HFFc6 (cell line): ENCODE results near the gene ATP6V1C2. TPM values are rescaled to one million over a fixed set of nuclear protein-coding genes. Genes with fewer than 3 reads are reported as not detected.
A peak's percentile ranks its signal among the peaks of the same experiment; 100 is the strongest.

Experiments used
- DNase-seq: peaks from one replicate; pipeline ENCODE4 v3.0.0-alpha.2; 2018
- H3K27ac Mint-ChIP-seq: 2 replicates; pipeline ENCODE4 v1.8.0; 2020; ENCODE audit warnings: mild to moderate bottlenecking, mixed read lengths
- H3K27me3 Mint-ChIP-seq: 2 replicates; pipeline ENCODE4 v1.8.0; 2021; ENCODE audit warnings: mild to moderate bottlenecking, moderate library complexity, mixed read lengths; ENCODE audit not compliant: insufficient read depth
- H3K36me3 Mint-ChIP-seq: 2 replicates; pipeline ENCODE4 v1.8.0; 2021; ENCODE audit warnings: low read depth, mixed read lengths
- H3K4me1 Mint-ChIP-seq: 2 replicates; pipeline ENCODE4 v1.8.0; 2020; ENCODE audit warnings: low read depth, mixed read lengths
- H3K4me3 Mint-ChIP-seq: 2 replicates; pipeline ENCODE4 v1.8.0; 2020; ENCODE audit warnings: mild to moderate bottlenecking, moderate library complexity, mixed read lengths
- H3K9me3 Mint-ChIP-seq: 2 replicates; pipeline ENCODE4 v1.8.0; 2020; ENCODE audit warnings: mild to moderate bottlenecking, mixed read lengths
- long read RNA-seq: library from polyadenylated mRNA; unstranded; transcript quantifications from one replicate; pipeline ENCODE4 v2.0.0, GENCODE V29; 2019
- total RNA-seq, 6 experiments: library from RNA; stranded (reverse); fragmentation: NEBNext Ultra II Directional; extraction: Animal tissue kit (Norgen Biotek cat#: 25700); gene quantifications; 2 replicates in 1 of 6; 3 replicates in 5 of 6; pipeline ENCODE4 v1.2.3, GENCODE V29; 2021
- TF ChIP-seq, protein P1 (sequence below): fragments of 200-600 bp; sonication (generic); IDR thresholded peaks from 2 replicates; pipeline ENCODE4 v1.5.0; 2021; ENCODE audit warnings: antibody characterized with exemption, mild to moderate bottlenecking

ATP6V1C2 gene
- total RNA-seq: not detected
- long read RNA-seq, partial matches to known transcripts: 0 of 2 reads
- long read RNA-seq, other reads (novel, unspliced or antisense): 2 of 2 reads

DNA sequence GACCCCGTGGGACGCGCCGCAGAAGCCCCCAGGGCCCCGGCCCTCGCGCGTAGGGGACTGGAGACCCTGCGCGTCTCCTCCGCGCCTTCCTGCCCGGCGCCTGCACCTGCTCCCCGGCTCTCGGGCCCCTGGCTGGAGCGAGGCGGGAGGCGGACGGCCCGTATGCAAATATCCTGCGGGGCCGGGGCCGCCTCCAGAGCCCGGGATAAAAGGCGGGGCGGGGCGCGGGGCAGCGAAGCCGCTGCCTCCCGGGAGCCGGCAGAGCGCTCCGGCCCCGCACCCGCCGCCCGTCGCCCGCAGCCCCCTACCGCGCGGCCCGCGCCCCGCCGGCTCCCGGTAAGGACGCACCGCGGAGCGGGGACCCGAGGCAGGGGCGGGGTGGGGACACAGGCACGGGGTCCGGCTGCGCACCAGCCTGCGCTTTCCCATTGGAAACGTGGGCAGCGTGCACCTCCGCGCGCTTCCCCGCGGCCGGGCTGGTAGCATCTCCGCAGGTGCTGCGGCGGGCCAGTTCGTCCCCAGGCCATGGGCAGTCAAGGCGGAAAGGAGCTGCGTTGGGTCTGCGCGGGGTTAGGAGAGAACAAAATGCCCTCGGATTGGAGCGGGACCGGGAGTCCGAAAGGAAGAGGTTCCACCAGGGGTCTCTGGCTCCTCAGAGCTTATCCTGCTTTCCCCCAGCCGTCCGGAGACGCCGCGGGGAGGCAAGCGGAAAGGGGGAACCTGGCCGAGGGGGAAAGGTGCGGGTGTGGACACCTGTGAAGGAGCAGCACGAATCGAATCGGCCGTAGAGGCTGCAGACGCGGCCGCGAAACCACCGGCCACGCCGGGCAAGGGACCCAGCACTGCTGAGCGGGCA lies at the start of gene ATP6V1C2:
TSS of gene ATP6V1C2 (plus strand) at position 235 of the 856 bp plus-strand sequence. CDS start 1,220 bp downstream, outside the sequence.
- peaks cover 22% of the 10 kb centered on the region for H3K4me1 Mint-ChIP-seq
- TF ChIP-seq, protein P1, sequence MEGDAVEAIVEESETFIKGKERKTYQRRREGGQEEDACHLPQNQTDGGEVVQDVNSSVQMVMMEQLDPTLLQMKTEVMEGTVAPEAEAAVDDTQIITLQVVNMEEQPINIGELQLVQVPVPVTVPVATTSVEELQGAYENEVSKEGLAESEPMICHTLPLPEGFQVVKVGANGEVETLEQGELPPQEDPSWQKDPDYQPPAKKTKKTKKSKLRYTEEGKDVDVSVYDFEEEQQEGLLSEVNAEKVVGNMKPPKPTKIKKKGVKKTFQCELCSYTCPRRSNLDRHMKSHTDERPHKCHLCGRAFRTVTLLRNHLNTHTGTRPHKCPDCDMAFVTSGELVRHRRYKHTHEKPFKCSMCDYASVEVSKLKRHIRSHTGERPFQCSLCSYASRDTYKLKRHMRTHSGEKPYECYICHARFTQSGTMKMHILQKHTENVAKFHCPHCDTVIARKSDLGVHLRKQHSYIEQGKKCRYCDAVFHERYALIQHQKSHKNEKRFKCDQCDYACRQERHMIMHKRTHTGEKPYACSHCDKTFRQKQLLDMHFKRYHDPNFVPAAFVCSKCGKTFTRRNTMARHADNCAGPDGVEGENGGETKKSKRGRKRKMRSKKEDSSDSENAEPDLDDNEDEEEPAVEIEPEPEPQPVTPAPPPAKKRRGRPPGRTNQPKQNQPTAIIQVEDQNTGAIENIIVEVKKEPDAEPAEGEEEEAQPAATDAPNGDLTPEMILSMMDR: no peak
- H3K27me3 Mint-ChIP-seq: peaks cover 54% of the 10 kb centered on the region

GRCh38 chr2:10675131-10675530 lies 46.3 kb upstream of the ATP6V1C2 start:
- no peaks in the 10 kb centered on the region for H3K4me1 Mint-ChIP-seq
- H3K27ac Mint-ChIP-seq: no peak overlapping the region
- H3K27me3 Mint-ChIP-seq: peaks cover 2% of the 10 kb centered on the region; the same call in 1 of the 2 replicates
- no peaks in the 10 kb centered on the region for H3K9me3 Mint-ChIP-seq
- TF ChIP-seq, protein P1: no peak
- DNase-seq: no peak
- H3K36me3 Mint-ChIP-seq: peaks cover 6% of the 10 kb centered on the region; the same call in 1 of the 2 replicates
- no peak overlapping the region for H3K4me3 Mint-ChIP-seq

More for the DNA sequence above, at the start of gene ATP6V1C2:
- no peak within 1 kb of the TSS for H3K27ac Mint-ChIP-seq
- H3K4me3 Mint-ChIP-seq: no peak within 1 kb of the TSS; the same call in 1 of the 2 replicates
- no peaks in the 10 kb centered on the region for H3K9me3 Mint-ChIP-seq
- DNase-seq: no peak
- H3K36me3 Mint-ChIP-seq: no peaks in the 10 kb centered on the region

DNA sequence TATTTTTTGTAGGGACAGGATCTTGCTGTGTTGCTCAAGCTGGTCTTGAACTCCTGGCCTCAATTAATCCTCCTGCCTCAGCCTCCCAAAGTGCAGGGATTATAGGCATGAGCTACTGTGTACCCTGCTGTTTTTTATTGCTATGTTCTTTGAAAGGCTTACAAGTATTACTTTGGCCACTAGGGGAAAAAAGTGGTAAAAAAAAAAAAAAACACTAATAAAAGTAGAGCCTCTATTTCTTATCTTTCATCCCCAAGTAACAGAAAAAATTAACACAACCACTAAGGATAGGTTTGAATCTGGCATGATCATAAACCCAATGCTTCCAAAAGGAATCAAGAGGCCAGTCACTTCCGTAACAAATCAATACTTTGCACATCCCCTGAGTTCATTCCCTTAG lies 43.2 kb upstream of the ATP6V1C2 start:
- no peaks in the 10 kb centered on the region for H3K9me3 Mint-ChIP-seq
- H3K4me1 Mint-ChIP-seq: no peaks in the 10 kb centered on the region
- H3K4me3 Mint-ChIP-seq: no peak overlapping the region
- DNase-seq: no peak
- peaks cover 2% of the 10 kb centered on the region; the same call in 1 of the 2 replicates for H3K27me3 Mint-ChIP-seq
- H3K36me3 Mint-ChIP-seq: peaks cover 6% of the 10 kb centered on the region; the same call in 1 of the 2 replicates
- TF ChIP-seq, protein P1: peak; percentile 75
- no peak overlapping the region for H3K27ac Mint-ChIP-seq

GRCh38 chr2:10680214-10680613 lies 41.2 kb upstream of the ATP6V1C2 start:
- TF ChIP-seq, protein P1: no peak
- no peaks in the 10 kb centered on the region for H3K9me3 Mint-ChIP-seq
- H3K27me3 Mint-ChIP-seq: peaks cover 2% of the 10 kb centered on the region; the same call in 1 of the 2 replicates
- H3K36me3 Mint-ChIP-seq: peaks cover 6% of the 10 kb centered on the region; the same call in 1 of the 2 replicates
- DNase-seq: no peak
- no peaks in the 10 kb centered on the region for H3K4me1 Mint-ChIP-seq
- H3K4me3 Mint-ChIP-seq: no peak overlapping the region
- H3K27ac Mint-ChIP-seq: no peak overlapping the region

DNA sequence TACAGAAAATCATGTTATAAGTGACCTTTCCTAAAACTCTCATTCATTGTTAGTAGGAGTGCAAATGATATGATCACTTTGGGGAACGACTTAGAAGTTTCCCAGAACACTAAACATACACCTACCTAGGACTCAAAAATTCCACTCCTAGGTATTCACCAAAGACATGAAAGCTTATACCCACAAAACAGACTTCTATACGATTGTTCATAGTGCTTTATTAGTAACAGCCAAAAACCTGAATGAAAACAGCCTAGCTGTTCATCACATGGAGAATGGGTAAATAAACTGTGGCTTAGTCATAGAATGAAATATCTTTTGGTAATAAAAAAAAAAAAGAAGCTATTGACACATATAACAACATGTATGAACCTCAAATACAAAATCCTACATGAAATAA lies 40.5 kb upstream of the ATP6V1C2 start:
- no peak overlapping the region for H3K27ac Mint-ChIP-seq
- no peak overlapping the region for H3K4me3 Mint-ChIP-seq
- H3K27me3 Mint-ChIP-seq: peaks cover 2% of the 10 kb centered on the region; the same call in 1 of the 2 replicates
- no peak for DNase-seq
- no peaks in the 10 kb centered on the region for H3K4me1 Mint-ChIP-seq
- 0 out of 2 replicates have a peak, but pooled peaks cover 6% of the 10 kb centered on the region for H3K36me3 Mint-ChIP-seq
- H3K9me3 Mint-ChIP-seq: no peaks in the 10 kb centered on the region
- TF ChIP-seq, protein P1: no peak
